HG02870 (cell line): ENCODE data around the gene FOXA3.

Experiments
- ATAC-seq: cut with Tn5 transposase; IDR thresholded peaks from one replicate; pipeline ENCODE4 v1.9.1; 2021; ENCODE audit warnings: mild to moderate bottlenecking, moderate library complexity; ENCODE audit not compliant: unreplicated experiment

Gene FOXA3

GRCh38 chr19:45872095-45872919 lies 8.2 kb downstream of the FOXA3 start:
- no peak for ATAC-seq

GRCh38 chr19:45873219-45873772 lies 9.2 kb downstream of the FOXA3 start:
- no peak for ATAC-seq

GRCh38 chr19:45874620-45874966 lies 10.5 kb downstream of the FOXA3 start:
- no peak for ATAC-seq

GRCh38 chr19:45876161-45876410 lies 12.0 kb downstream of the FOXA3 start:
- ATAC-seq = no peak

- no peak for ATAC-seq
Observed at GRCh38 chr19:45876411-45877197, 12.5 kb downstream of the FOXA3 start.

GRCh38 chr19:45878043-45878794 lies 14.1 kb downstream of the FOXA3 start:
- no peak for ATAC-seq

DNA sequence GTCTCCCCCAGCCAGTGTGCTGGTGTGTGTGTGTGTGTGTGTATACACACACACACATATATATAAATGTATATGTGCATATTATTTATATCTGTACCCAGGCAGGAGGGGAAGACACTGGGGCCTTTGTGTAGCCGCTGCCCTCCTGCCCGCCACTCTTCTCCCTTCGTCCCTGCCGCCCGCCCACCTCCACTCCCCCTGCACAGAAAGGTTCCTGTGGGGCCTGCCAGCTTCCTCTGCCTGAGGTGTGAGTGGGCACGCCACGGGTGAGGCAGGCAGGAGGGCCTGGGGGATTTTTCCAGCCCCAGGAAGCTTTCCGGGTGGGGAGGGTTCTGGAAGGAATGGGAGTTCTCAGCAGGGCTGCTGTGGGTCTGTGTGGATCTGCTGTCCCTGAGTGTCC lies 14.9 kb downstream of the FOXA3 start:
- no peak for ATAC-seq

- ATAC-seq = no peak
Observed at GRCh38 chr19:45879971-45880370, 15.8 kb downstream of the FOXA3 start.

GRCh38 chr19:45881082-45881908 lies 17.2 kb downstream of the FOXA3 start:
- ATAC-seq = no peak

- ATAC-seq = no peak
Observed at GRCh38 chr19:45881909-45882528, 17.9 kb downstream of the FOXA3 start.

GRCh38 chr19:45882652-45883585 lies 18.8 kb downstream of the FOXA3 start:
- ATAC-seq = no peak

GRCh38 chr19:45883586-45883880 lies 19.4 kb downstream of the FOXA3 start:
- no peak for ATAC-seq

DNA sequence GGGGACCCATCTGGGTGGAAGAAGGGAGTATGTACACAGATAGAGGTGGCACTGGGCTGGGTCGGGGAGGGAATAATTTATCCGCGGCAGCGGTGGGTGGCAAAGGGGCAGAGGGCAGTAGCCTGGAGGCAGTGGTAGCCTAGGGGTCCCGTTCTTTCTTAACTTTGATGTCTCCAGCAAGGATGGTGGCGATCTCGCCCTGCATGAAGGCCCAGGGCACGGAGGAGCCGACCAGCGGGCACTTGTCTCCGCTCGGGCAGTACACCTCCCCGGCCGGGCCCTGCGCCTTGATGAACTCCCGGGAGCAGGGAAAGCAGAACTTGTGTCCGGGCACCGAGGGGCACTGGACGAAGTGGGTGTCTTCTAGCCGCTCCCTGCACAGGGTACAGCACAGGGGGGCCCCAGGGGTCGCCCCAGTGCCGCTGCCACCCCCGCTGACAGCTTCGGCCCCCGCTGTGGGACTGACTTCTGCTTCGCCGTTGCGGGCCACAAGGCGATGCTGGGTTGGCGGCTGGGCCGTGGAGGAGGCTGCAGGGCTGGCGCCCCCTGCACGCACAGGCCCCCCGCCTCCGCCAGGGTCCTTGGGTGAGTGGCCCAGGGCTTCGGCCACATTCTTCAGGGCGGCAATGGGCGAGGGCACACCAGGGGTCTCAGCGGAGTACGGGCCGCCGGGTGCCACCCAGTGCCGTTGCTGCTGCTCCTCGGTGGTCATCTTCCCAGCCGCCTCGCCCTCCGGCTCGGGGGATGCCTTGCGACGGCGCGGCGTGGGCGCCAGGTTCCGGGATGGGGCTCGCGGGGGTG lies 20.0 kb downstream of the FOXA3 start:
- no peak for ATAC-seq

DNA sequence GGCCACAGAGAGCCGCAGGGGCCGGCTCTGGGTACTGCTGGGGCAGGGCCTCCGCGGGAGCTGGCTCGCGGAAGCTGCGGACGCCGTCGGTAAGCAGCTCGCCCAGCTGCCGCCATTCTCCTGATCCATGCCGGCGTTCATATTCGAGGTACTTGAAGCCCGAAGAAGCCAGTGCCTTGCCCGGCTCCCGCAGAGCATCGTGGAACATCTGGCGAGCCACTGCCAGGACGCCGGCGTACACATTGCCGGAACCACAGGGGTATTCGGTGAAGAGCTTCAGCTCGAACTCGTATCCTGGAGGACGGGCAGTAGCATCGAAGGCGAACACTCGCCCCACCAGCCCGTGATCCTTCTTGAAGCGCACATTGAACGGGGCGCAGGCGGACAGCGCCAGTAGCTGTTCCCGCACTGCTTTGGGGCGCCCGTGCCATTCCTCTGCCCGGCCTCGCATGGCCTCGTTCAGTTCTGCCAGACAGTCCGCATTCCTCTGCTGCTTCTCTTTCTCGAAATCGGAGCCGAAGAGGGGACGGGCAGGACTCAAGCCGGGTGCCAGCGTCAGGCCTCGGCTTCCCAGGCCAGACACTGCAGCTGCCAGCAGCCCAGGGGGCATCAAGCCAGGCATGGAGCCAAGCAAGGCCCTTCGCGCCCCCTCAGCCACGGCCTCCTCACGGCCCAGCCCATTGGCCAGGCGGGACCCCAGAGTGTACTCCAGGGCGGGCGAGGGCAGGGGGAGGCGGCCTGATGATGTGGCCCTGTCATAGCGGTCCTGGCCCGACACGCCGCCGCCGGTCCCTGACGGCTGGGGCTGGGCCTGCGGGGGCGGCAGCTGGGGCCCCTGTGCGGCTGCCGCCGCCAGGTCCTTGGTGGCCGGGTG lies 20.8 kb downstream of the FOXA3 start:
- no peak for ATAC-seq

GRCh38 chr19:45885556-45886426 lies 21.7 kb downstream of the FOXA3 start, which contains the start of gene IRF2BP1:
Gene IRF2BP1 (minus strand): TSS chr19:45886141. CDS start chr19:45885774, 367 bp downstream.
- peak; percentile 46 for ATAC-seq

DNA sequence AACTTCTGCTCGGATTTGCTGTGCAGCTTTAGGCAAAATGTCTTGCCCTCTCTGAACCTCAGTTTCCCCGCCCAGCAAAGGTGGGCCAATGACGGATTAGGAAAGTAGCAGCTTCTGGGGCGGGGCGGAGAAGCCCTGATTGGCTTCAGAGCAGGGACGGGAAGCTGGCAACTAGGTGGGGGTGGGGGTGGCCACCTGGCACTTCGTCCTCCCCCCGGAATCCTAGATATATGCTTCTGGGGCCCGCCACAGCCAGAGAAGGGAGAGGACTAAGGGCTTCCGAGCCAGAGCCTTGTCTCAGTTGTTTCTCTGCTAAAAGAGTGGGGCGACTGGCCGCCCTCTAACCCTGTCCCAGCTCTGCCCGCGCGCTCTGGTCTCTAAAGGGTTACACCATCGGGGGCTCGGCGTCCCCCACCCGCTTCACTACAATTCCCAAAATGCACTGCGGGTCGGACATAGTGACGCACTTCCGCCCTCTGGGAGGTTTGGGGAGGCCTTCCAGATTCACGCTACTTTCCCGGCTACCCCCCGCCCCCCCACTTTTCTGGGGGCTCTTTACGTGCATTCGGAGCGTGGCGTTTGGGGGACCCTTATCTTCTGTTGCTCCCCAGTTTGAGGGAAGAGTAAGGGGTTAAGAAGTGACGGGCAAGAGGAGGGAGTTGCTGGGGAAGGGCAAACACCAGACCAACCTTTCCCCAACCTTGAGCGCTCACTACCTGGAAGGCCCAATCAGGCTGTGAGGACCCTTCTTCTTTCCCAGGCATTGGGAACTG lies 22.5 kb downstream of the FOXA3 start:
- peak; percentile 64 for ATAC-seq
